Testis (tissue), 3 donors: ENCODE measurements around the gene ABCG1. TPM values are rescaled to one million over a fixed set of nuclear protein-coding genes. Genes with fewer than 3 reads are reported as not detected.

Source experiments
- DNase-seq: peaks from one replicate; pipeline ENCODE4 v3.0.0-alpha.2; 2019
- H3K27ac ChIP-seq, 2 donors: fragments of 200-600 bp; sonication (generic); one replicate each; pipeline ENCODE4 v1.5.1; 2019
- H3K27me3 ChIP-seq: fragments of 200-600 bp; sonication (generic); one replicate; pipeline ENCODE4 v1.5.1; 2019
- H3K36me3 ChIP-seq: fragments of 200-600 bp; sonication (generic); one replicate; pipeline ENCODE4 v1.5.1; 2017; ENCODE audit warnings: low read depth; ENCODE audit errors: missing control alignments
- H3K4me1 ChIP-seq: fragments of 200-600 bp; sonication (generic); one replicate; pipeline ENCODE4 v1.5.1; 2019
- H3K4me3 ChIP-seq, 2 donors: fragments of 200-600 bp; sonication (generic); one replicate each; pipeline ENCODE4 v1.5.1; 2017 to 2019
- H3K9me3 ChIP-seq: fragments of 200-600 bp; sonication (generic); one replicate; pipeline ENCODE4 v1.5.1; 2017
- CTCF ChIP-seq, 3 experiments: fragments of 450-650 bp in 2 of 3; fragments of 200-600 bp in 1 of 3; sonication (generic) in 1 of 3; IDR thresholded peaks; one replicate each; pipeline ENCODE4 v1.5.1; 2016 to 2019; ENCODE audit warnings: antibody characterized with exemption in 3 of 3, mild to moderate bottlenecking in 2 of 3, moderate library complexity in 1 of 3
- POLR2A ChIP-seq: fragments of 450-650 bp; IDR thresholded peaks from one replicate; pipeline ENCODE4 v1.6.1; 2017; ENCODE audit warnings: antibody characterized with exemption, mild to moderate bottlenecking, moderate library complexity
- WGBS, 2 donors: methylation state at CpG; one replicate each; pipeline ENCODE4 v1.1.5; 2018; 5-methylcytosine and 5-hydroxymethylcytosine counted together
- intact Hi-C: fragments of 100-400 bp; cut with DNase I; formaldehyde crosslinking; loops from one replicate; pipeline ENCODE4 v1.15.1; 2023; ENCODE audit warnings: low total_unique reads
- polyA plus RNA-seq: library from polyadenylated mRNA; stranded (reverse); fragments of 350-450 nt; fragmentation: Illumina TruSeq; extraction: RNeasy Lipid Tissue Mini Kit (QIAGEN cat#74804); gene quantifications from one replicate; pipeline ENCODE4 v1.2.3, GENCODE V29; 2014; ENCODE audit warnings: low read depth, low replicate concordance; ENCODE audit not compliant: insufficient read depth
- total RNA-seq, 2 donors: library from RNA; depleted of rRNA; stranded (reverse); fragments of >200 nt; gene quantifications; one replicate each; pipeline ENCODE4 v1.2.3, GENCODE V29; 2016

Gene ABCG1
- total and polyA plus RNA-seq, 3 donors from 2014 or later, result 4.6 to 5.9 (median 5.1) TPM

GRCh38 chr21:42302794-42303193 lies 83.9 kb downstream of the ABCG1 start:
- WGBS, 2 donors, result 85 to 92% methylated on average over 7 of the region's 7 CpGs
- no peaks in the 10 kb centered on the region for H3K9me3 ChIP-seq

GRCh38 chr21:42303443-42303842 lies 84.5 kb downstream of the ABCG1 start:
- WGBS, 2 donors, result 77 to 82% methylated on average over 3 of the region's 3 CpGs
- intact Hi-C loops, result no loop called here
- DNase-seq, result no peak

More at GRCh38 chr21:42302794-42303193, 83.9 kb downstream of the ABCG1 start:
- DNase-seq, result no peak
- TF ChIP-seq CTCF (IDR thresholded peaks at IDR 0.05) (no peak), POLR2A (no peak)
- intact Hi-C loops, result no loop called here
- Histone ChIP-seq H3K27ac (no peak overlapping the region), H3K27me3 (no peaks in the 10 kb centered on the region), H3K4me3 (no peak overlapping the region), H3K4me1 (no peaks in the 10 kb centered on the region), H3K36me3 (no peaks in the 10 kb centered on the region)

GRCh38 chr21:42304556-42305454 lies 85.9 kb downstream of the ABCG1 start:
- intact Hi-C loops, result no loop called here
- DNase-seq, result no peak
- Histone ChIP-seq H3K27me3 (no peaks in the 10 kb centered on the region), H3K4me1 (peaks cover 4% of the 10 kb centered on the region), H3K27ac (no peak overlapping the region), H3K36me3 (no peaks in the 10 kb centered on the region), H3K4me3 (no peak overlapping the region), H3K9me3 (no peaks in the 10 kb centered on the region)
- WGBS, 2 donors, result 78% methylated on average over 20 to 22 of the region's 22 CpGs
- no peak for TF ChIP-seq CTCF (IDR thresholded peaks at IDR 0.05)
- no peak for TF ChIP-seq POLR2A

More at GRCh38 chr21:42303443-42303842, 84.5 kb downstream of the ABCG1 start:
- no peaks in the 10 kb centered on the region for H3K9me3 ChIP-seq
- no peaks in the 10 kb centered on the region for H3K4me1 ChIP-seq
- H3K4me3 ChIP-seq, result no peak overlapping the region
- H3K27me3 ChIP-seq, result no peaks in the 10 kb centered on the region
- no peak overlapping the region for H3K27ac ChIP-seq
- no peaks in the 10 kb centered on the region for H3K36me3 ChIP-seq
- TF ChIP-seq POLR2A (no peak), CTCF (IDR thresholded peaks at IDR 0.05) (no peak)

- DNase-seq, result no peak
- no peaks in the 10 kb centered on the region for H3K27me3 ChIP-seq
- H3K27ac ChIP-seq, result no peak overlapping the region
- intact Hi-C loops, result no loop called here
- H3K4me1 ChIP-seq, result peaks cover 11% of the 10 kb centered on the region
- TF ChIP-seq POLR2A, result no peak
- no peak for TF ChIP-seq CTCF (IDR thresholded peaks at IDR 0.05)
- 52 to 82% methylated on average over 24 to 33 of the region's 33 CpGs for whole genome bisulfite sequencing, 2 donors
- no peaks in the 10 kb centered on the region for H3K9me3 ChIP-seq
- H3K4me3 ChIP-seq, result no peak overlapping the region
- no peaks in the 10 kb centered on the region for H3K36me3 ChIP-seq
Observed at GRCh38 chr21:42305707-42306147, 86.8 kb downstream of the ABCG1 start.
